ENCODE results near the gene ETFA.

GRCh38 chr15:76176059-76176458 is 135.2 kb downstream of the ETFA start:
- TF ChIP-seq CTCF (IDR thresholded peaks at IDR 0.05 in 8 of 11, conservative IDR thresholded peaks at IDR 0.05 in 3 of 11): no peak
- TF ChIP-seq POLR2A (IDR thresholded peaks at IDR 0.05): no peak
- no peak for TF ChIP-seq POLR2AphosphoS5 (IDR thresholded peaks at IDR 0.05)
